ENCODE measurements around the gene TRIM56. TPM values are rescaled to one million over a fixed set of nuclear protein-coding genes. Genes with fewer than 3 reads are reported as not detected.

Gene TRIM56
- total and polyA plus RNA-seq, 7 donors = 6.0 to 25.6 (median 13.2) TPM

DNA sequence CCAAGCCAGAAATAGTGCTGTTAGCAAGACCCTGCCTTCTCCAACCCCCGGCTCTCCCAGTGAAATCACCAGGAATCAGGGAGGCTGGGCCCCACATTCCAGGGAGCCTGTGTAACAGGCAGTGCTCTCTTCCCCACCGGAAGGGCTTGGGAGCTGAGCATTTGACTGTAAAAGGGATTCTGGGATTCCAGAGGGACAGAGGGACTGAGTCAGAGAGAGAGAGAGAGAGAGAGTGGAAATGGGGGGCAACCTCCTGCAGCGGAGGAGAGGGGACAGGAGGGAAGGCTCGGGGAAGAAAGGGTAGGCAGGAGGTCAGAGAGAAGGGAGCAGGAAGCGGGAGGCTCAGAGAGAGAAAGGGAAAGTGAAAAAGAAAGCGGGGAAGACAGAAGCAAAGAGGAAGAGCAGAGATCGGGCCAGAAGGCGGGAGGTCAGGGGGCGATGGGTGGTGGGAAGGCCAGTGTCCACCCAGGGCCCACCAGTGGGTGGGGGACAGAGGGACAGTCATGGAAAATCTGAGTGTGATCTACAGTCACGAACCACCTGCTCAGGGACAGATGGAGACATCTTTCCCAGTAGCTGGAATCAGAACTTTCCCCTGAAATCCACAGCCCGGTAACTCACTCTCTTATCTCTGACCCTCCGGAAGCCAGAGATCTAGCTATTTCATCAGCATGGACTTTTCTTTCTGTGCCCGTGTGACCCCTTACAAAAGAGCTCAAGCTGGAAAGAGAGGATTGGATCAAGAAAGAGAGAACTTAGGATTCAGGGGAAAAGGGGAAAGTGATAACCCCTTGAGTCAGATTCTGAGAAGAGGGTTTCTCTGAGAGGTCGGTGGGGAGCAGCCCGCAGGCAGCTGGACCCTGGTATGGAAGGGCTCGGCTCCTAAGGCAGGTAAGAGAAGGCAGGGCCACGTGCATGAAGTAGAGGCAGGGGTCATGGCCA is 37.0 kb downstream of the TRIM56 start:
- intact Hi-C loops (cut with DNase I) = no loop called here
- WGBS, 2 donors = 28 to 30% methylated on average over 17 of the region's 17 CpGs
- no peaks in the 10 kb centered on the region for H3K27me3 ChIP-seq
- TF ChIP-seq, protein P1, sequence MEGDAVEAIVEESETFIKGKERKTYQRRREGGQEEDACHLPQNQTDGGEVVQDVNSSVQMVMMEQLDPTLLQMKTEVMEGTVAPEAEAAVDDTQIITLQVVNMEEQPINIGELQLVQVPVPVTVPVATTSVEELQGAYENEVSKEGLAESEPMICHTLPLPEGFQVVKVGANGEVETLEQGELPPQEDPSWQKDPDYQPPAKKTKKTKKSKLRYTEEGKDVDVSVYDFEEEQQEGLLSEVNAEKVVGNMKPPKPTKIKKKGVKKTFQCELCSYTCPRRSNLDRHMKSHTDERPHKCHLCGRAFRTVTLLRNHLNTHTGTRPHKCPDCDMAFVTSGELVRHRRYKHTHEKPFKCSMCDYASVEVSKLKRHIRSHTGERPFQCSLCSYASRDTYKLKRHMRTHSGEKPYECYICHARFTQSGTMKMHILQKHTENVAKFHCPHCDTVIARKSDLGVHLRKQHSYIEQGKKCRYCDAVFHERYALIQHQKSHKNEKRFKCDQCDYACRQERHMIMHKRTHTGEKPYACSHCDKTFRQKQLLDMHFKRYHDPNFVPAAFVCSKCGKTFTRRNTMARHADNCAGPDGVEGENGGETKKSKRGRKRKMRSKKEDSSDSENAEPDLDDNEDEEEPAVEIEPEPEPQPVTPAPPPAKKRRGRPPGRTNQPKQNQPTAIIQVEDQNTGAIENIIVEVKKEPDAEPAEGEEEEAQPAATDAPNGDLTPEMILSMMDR (IDR thresholded peaks at IDR 0.05) = no peak
- TF ChIP-seq EP300 (IDR thresholded peaks at IDR 0.05) (peak in 1 of 4 donors; percentile 23), POLR2AphosphoS5 (IDR thresholded peaks at IDR 0.05) (peak; percentile 35 to 68 (median 56)), POLR2A (IDR thresholded peaks at IDR 0.05) (peak; percentile 19 to 26)
- peak; percentile 91 for DNase-seq
- no peaks in the 10 kb centered on the region for H3K9me3 ChIP-seq
- no peaks in the 10 kb centered on the region for H3K36me3 ChIP-seq
- peak overlapping the region; percentile 80 to 90 (median 84) for H3K27ac ChIP-seq
- H3K4me3 ChIP-seq = peak overlapping the region; percentile 15 to 47 (median 40)
- H3K4me1 ChIP-seq = peaks cover 0 to 78% (median 29%) of the 10 kb centered on the region in 4 donors

DNA sequence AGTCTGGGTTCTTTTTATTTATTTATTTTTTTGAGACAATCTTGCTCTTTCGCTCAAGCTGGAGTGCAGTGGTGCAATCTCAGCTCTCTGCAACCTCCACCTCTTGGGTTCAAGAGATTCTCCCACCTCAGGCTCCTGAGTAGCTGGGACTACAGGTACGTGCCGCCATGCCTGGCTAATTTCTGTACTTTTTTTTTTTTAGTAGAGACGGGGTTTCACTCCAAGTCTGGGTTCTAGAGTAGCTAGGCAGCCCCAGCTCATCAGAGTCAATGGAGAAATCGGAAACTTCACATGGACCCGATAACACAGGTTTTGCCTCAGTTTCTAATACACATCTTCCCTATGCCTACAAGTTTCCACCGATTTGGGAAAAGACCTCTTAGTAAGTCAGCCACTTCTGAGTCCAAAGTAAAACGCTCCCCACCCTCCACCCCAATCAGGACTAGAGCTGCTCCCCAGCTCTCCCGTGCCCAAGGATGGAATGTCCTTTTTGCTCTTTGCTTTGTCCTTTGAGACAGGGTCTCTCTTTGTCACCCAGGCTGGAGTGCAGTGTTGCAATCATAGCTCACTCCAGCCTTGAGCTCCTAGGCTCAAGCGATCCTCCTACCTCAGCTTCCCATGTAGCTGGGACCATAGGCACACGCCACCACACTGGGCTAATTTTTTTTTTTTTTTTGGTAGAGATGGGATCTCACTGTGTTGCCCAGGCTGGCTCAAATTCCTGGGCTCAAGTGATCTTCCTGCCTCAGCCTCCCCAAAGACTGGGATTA is 37.8 kb downstream of the TRIM56 start:
- peaks cover 0 to 80% (median 33%) of the 10 kb centered on the region in 4 donors for H3K4me1 ChIP-seq

DNA sequence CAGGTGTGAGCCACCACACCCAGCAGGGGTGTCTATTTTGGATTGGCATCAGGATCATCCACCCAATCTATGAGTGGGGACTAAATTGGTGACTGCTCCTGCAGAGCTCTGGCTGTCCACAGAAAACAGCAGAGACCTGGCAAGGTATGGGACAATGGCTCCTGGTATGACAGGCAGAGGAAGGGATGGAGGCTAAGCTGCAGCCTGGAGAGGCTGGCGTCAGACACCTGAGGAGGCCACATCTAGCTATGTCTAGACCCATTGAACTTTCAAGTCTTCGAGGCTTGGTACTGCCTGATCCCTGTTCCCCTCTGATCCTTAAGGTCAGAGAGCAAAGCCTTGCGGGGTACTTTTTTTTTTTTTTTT is 38.4 kb downstream of the TRIM56 start:
- intact Hi-C loops (cut with DNase I) = no loop called here
- TF ChIP-seq EP300 (IDR thresholded peaks at IDR 0.05) (no peak), POLR2A (IDR thresholded peaks at IDR 0.05) (no peak), POLR2AphosphoS5 (IDR thresholded peaks at IDR 0.05) (no peak)
- TF ChIP-seq, protein P1 (IDR thresholded peaks at IDR 0.05) = no peak
- H3K36me3 ChIP-seq = no peaks in the 10 kb centered on the region
- 80 to 85% methylated on average over 3 of the region's 3 CpGs for WGBS, 2 donors
- H3K4me3 ChIP-seq = no peak overlapping the region
- no peaks in the 10 kb centered on the region for H3K9me3 ChIP-seq
- DNase-seq = no peak
- H3K27me3 ChIP-seq = no peaks in the 10 kb centered on the region
- peak overlapping the region in 1 of 4 donors; percentile 90 for H3K27ac ChIP-seq
- H3K4me1 ChIP-seq = peaks cover 0 to 80% (median 33%) of the 10 kb centered on the region in 4 donors

More for the DNA sequence above, 37.8 kb downstream of the TRIM56 start:
- TF ChIP-seq, protein P1 (IDR thresholded peaks at IDR 0.05) = no peak
- TF ChIP-seq POLR2AphosphoS5 (IDR thresholded peaks at IDR 0.05) (no peak), EP300 (IDR thresholded peaks at IDR 0.05) (no peak), POLR2A (IDR thresholded peaks at IDR 0.05) (no peak)
- no peaks in the 10 kb centered on the region for H3K36me3 ChIP-seq
- H3K27ac ChIP-seq = peak overlapping the region; percentile 80 to 90 (median 84)
- WGBS, 2 donors = 94 to 95% methylated on average over 11 of the region's 11 CpGs
- intact Hi-C loops (cut with DNase I) = no loop called here
- peak overlapping the region in 1 of 4 donors; percentile 47 for H3K4me3 ChIP-seq
- no peaks in the 10 kb centered on the region for H3K27me3 ChIP-seq
- H3K9me3 ChIP-seq = no peaks in the 10 kb centered on the region
- DNase-seq = no peak

DNA sequence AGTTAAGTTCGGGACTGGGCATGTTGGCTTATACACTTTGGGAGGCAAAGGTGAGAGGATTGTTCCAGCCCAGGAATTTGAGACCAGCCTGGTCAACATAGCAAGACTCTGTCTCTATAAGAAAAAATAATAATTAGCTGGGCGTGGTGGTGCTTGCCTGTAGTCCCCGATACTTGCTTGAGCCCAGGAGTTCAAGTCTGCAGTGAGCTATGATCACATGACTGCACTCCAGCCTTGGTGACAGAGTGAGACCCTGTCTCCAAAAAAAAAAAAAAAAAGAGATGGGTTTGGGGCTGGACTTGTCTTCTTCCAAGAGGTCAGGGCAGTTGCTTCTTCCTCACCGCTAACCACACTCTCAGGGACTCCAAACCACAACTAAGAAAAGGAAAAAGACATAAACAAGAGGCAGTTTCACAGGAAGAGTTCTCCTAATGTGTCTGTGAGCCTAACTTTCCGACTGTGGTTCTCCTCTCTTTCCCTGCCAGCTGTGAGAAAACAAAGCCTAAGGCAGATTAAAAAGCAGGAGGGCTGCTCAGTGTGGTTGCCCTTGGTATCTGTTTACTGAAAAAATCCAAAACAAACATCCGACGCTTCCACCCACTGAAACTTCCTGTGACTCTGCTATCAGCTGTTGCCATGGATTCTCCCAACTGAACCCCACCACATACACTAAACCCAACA is 39.2 kb downstream of the TRIM56 start:
- TF ChIP-seq POLR2A (IDR thresholded peaks at IDR 0.05) = no peak
- H3K4me1 ChIP-seq = peaks cover 0 to 78% (median 33%) of the 10 kb centered on the region in 4 donors
- no peaks in the 10 kb centered on the region for H3K9me3 ChIP-seq
- no peak overlapping the region for H3K4me3 ChIP-seq
- no peaks in the 10 kb centered on the region for H3K27me3 ChIP-seq
- 28 to 55% methylated on average over 7 of the region's 7 CpGs for WGBS, 2 donors
- peak overlapping the region in 2 of 4 donors; percentile 48 to 90 for H3K27ac ChIP-seq
- intact Hi-C loops (cut with DNase I) = no loop called here
- no peaks in the 10 kb centered on the region for H3K36me3 ChIP-seq
- no peak for DNase-seq
